ENCODE data around the gene XPO5.

The XPO5 gene

DNA sequence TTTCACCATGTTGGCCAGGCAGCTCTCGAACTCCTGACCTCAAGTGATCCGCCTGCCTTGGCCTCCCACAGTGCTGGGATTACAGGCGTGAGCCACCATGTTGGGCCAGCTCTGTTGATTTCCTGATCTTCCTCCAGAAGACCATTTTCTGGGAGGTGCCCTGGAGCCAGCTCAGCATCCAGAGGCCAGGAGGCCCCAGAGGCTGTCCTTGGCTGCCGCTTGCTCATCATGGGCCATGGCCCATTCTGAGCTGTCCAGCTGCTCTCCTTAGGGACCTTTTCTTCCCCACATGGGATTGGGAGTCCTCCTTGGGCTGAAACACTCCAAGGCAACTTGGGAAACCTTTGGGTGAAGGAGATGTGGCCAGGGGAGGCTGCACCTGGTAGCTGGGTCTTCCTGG, 81.1 kb downstream of the XPO5 start:
- DNase-seq = no peak

DNA sequence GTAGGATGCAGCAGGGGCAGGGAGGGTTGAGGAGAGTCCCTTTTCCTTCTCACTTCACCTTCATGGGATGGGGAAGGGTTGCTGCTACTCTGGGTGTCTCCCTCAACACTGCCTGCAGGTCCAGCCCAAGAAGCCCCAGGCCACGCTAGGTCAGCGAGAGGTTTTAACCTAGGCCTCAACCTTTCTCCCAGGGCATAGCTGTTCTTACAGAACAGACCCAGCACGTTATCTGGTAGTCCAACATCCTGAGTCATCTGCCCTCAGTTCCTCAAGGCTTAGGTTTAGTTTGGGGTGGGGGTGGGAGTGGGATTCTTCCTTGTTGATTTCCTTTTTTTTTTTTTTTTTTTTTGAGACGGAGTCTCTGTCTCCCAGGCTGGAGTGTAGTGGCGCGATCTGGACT, 81.5 kb downstream of the XPO5 start:
- DNase-seq = no peak

DNA sequence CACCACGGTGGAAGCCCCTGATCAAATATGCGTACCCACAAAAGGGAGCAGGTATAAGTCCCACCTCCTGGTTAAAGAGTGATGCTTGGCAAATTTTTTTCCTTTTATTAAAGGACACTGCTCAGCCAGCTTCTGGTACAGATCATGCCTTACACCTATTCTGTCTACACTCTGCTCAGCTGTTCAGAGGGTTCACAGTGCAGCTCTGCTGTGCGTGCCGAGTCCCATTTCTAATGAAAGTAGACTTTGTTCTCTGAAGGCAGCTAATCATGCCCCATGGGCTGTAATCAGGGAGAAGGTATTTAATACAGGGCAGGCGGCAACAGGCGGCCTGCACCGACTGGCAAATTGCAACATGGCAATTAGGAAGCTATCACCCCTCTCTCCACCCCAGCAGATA, 82.0 kb downstream of the XPO5 start:
- DNase-seq = no peak

DNA sequence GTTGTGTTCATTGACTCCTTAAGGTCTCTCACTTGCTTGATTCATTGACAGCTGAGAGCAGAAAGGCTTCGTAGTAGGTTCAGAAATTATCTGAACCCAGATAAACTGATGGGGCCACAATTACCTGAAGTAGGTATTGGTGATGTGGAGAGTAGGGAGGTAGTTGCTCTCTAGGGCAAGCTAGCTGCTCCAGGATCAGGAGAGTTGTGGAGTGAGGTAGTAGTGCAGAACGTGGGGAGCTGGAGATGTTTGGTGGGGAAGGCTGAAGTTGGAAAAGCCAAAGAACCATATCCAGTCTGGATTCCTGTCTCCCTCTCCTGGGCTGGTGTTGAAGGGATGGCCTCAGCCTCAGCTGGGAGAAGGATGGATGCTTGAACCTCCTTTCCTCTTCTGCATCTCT, 82.6 kb downstream of the XPO5 start:
- no peak for DNase-seq

DNA sequence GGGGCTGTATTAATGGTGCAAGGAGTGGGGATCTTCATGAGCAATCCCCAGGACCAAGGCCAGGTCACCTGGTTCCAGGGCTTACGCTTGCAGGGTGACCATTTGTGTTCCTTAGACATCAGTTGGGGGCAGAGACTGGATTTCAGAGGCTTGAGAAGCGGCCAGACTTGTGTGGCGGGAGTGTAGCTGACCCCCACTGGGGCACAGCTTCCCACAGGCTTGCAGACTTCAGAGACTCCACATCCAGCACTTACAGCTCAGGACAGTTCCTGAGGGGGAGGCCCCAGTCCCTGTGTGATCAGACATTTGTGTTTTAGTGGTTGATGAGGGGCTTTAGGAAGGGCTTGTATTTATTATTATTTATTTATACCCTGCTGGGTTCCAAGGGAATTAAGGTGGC, 83.2 kb downstream of the XPO5 start:
- no peak for DNase-seq

DNA sequence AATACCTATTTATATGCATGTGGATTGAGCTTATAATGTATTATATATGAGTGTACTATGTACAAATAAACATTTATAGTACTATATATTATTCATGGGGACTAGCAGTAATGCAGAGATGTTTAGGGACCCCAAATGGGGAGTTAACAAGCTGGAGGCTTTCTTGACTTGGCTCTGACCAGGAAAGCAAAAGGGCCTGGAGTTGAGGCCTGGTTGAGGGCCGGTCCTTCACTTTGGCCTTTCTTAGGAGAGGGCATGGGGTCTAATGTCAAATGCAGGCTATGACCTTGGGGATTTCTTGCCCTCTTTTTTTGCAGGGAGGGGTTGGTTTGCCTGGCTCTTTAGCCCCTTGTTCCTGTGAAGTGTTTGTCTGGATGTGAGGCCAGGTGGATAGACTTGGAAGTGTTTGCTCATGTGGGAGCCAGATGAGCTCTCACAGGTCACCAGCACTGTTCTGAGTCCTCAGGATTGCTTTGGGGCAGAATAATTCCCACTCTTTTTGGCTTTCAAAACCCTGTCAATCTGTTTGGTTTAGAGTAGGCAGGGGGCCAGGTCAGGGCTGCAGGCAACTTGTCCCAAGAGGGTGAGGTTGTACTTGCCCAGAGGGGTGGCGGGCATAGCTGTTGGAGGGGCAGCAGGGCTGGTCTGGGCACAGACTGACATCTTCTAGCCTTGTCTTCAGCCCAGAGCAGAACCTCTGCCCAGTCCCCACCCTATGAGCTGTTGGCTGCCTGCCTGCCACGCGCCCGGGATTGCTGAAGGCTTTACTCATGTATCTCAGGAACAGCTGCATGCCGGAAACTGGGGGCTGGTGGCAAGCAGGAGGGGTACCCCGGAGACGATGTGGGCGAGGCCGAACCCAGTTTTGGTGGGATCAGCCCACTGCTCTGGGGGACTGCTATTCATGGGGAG, 83.8 kb downstream of the XPO5 start:
- DNase-seq = no peak

DNA sequence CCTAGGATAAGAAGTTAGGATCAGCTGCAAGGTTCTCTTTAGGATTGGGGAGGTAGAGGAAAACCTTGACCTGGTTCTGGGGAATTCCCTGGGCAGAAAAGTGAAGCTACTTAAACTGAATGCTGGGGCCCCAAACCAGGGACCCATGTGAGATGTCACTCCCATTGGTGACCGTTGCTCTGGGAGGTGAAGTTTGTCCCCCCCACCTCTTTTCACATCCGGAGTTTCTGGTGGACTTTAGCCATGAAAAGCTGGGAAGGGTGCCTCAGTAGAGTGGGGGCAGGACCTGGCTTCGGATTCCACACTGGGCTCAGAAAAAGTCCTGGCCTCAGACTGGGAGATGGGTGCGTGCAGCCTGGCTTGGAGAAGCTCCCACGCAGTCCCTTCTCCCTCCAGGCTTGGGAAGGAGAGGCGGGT, 85.3 kb downstream of the XPO5 start:
- DNase-seq = no peak

DNA sequence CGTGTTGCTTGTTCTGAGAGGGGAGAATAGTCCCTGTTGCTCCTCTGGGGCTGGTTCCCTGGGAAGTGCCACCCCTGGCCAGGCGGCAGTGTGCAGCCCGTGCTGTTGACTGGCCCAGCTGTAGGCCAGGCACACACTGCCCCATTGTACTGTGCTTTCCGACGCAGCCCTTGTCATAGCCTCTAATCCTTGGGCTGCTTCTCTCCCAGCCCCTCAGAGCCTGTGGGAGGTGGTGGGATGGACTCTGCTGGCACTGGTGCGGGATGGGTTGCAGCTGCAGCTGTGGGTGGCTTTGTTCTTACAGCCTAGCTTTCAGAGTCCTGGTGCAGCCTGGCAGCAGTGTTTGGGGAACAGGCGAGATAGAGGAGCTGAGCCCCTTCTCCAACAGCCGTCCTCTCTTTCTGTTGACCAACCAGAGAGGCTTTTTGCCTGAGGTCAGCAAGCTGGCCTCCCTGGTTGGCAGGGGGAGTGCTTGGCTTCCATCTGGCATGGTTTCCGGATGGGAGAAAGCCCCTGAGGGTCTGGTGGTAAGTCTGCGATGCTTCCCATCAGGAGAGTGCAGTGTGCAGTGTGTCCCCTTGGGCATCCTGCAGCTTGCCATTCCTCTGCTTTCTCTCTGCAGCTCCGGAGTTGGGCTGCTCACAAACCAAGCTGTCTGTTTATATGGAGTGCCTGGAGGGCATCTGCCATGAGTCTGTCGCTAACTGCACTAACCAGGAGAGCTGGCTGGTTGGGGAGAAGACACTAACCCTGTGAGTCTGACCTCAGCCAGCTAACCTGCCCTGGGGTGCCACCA, 86.4 kb downstream of the XPO5 start:
- no peak for DNase-seq

DNA sequence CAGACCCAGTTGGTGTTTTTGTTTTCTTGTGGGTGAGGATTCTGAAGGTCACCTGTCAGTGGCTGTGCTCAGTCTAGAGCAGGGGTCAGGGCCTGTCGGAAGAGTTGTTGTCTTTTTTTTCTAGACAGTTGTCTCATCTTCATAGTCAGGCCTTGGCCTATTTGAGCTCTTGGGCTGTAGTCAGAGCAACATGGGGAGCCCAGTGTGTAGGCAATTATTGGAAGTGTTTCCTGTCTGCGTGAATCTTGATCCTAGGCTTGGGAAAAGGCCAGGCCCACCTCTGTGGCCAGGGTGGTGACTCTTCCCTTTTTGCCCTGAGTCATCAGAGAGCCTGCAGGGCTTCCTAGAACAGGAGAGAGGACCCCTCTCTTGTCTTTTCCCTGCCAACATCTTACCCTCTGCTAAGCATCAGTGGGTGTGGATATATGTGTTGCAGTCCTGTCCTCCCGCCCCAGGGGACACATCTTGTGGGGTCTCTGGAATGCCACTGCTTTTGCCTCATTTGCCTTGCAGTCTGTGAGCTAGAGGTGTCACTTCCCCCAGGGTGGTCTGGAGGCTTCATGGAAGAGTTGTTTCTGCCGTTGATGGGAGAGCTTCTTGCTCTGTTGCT, 87.1 kb downstream of the XPO5 start:
- DNase-seq = no peak

DNA sequence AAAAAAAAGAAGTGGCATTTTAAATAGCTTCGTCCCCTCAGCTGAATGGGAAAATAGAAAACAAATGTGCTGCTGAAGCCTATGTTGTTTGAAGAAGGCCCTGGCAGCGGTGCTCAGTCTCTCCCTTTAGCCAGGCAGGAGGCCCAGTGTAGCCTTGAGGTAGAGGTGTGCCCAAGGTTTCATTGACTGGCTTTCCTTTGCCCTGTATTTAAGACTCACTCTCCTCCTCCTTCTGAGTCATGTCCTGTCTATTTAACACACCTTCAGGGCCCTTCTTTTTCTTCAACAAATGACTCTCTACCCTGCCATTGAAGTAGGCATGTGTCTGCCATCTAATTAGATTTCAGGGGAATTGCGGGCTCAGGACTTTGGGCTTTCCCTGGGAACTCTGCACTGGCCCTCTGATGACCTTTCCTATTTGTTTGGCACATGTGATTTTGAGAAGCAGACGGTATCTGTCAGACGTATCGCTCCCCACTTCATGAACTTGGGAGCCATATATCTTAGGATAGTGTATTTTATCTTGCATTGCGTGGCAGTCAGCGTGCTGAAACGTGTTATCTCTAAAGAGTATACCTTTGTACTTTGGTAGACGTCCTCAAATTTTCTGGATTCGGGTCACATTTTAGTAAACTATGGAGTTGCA, 94.1 kb downstream of the XPO5 start:
- no peak for DNase-seq

DNA sequence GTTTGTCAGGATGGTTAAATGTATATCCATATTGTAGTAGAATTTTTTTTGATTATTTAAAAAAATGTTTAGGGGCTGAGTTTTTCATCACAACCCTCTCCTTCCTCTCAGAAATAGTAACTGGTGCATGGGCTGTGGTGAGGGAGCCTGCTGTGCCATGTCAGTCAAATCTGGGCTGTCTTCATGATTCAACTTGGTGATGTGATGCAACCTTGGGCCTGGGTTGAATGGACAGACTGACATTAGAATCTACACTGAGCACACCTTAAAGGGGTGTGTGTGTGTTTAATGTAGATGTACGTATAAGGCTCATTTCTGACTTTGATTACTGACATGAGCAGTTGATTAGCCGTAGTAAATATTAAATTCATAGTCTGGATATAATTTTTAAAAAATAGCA, 94.8 kb downstream of the XPO5 start:
- no peak for DNase-seq

DNA sequence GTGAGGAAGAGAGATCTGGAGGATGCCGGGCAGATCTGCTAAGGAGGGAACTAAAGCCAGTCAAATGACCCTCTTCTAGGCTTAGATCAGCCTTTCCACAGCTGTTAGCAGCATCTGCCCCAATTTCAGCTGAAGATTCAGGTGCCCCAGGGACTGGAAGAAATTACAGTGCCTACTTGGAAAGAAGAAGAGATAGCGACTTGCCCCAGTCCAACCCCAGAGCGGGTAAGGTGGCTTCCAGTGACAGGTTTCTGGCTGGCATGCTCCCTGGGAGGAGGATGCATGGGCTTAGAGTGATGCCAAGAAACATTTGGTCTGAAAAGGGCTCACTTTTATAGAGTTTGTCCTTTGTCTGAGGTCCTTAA, 97.8 kb downstream of the XPO5 start:
- peak; percentile 22 for DNase-seq

DNA sequence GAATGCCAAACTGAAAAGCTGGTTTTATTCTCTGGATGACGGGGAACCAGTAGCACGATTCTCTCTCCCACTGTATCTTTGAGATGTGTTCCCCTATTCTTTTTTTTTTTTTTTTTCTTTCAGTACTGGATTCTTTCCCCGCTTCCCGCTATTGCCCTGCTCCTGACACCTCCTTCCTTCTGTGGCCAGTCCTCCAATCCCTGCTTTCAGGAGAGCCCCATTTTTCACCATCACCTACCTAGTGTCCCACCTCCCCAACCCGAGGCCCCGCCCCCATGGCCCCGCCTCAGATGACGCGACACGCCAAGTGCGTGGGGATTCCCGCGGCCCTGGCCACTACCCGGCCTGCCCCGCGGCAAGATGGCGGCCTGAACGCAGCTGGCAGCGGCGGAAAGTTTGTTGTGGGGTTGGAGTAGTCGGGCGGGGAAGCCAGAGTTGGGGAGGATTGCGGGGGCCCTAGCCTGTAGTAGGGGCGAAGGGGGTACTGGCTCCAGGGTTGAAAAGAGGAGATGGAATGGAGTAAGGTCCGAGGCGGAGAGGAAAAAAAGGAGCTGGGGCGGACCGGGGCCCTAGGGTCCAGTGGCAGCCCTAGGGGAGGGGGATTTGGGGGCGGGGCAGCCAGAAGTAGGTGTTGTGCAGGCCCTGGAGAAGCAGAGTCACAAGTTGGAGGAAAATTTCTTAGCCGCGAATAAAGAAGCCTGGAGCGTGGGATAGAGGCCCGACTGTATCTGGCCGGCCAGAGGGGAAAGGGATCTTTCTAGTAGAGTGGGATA, 98.4 kb downstream of the XPO5 start, which contains the start of gene TJAP1:
Gene TJAP1, plus strand, starts transcription at position 336 of the 773 bp plus-strand sequence. CDS start 21,432 bp downstream, outside the sequence.
- DNase-seq = peak; percentile 94

DNA sequence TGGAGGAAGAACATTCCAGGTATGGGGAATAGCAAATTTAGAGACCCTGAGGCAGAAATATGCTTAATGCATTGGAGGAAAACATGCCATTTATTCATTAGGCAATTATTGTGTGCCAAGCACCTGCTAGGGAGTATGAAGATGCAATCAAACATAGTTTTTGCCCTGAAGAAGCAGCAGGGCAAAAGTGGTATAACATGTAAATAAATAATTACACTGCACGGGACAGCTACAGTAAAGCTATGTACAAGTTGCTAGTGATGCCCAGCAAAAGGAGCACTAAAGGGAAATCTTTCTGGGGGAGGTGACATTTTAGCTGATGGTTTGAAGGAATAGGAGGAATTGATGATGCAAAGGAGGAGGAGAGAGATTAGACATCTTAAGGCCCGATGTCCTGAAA, 99.1 kb downstream of the XPO5 start:
- DNase-seq = peak; percentile 41

DNA sequence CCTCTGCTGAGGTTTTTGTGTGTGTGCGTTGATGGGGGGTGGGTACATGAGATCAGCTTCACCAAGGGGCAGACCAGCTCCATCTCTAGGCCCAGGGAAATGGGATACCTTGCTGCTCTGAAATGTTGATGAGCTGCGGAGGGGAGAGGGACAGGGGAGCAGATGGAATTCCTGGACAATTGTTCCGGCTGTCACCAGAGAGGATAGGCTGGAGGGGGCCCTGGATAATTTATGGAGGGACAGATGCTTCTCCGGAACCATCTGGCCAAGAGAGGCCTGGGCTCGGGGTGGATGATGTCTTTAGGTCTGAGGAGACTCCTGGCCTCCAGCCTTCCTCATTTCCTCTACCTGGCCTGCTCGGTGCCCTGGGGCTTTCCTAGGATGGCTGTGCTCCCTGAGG, 100.3 kb downstream of the XPO5 start:
- DNase-seq = no peak

DNA sequence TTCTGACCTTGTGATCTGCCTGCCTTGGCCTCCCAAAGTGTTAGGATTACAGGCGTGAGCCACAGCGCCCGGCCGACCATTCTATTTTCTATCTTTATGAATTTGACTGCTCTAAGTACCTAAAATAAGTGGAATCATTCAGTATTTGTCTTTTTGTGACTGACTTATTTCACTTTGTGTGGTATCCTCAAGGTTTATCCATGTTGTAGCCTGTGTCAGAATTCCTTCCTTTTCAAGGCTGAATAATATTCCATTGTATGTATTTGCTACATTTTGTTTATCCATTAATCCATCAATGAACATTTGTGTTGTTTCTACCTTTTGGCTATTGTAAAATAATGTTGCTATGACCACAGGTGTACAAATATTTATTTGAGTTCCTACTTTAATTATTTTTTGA, 103.3 kb downstream of the XPO5 start:
- no peak for DNase-seq
